Fibroblast of skin of scalp (primary cell): Measurements from ENCODE around the gene GPR176.
A peak's percentile ranks its signal among the peaks of the same experiment; 100 is the strongest.
"Not testable (repeated sequence)": the region's sequence is repeated elsewhere in the genome, so short reads cannot be mapped to it uniquely, and the experiment has no call there.

ENCODE experiments used
- DNase-seq: peaks from one replicate; pipeline ENCODE4 v3.0.0-alpha.2; 2013

GPR176 gene

GRCh38 chr15:39935241-39935640, 15.2 kb upstream of the GPR176 start:
- no peak for DNase-seq

- no peak for DNase-seq
Observed at GRCh38 chr15:39934397-39935071, 14.5 kb upstream of the GPR176 start.

GRCh38 chr15:39931615-39932014, 11.5 kb upstream of the GPR176 start:
- DNase-seq, result no peak

GRCh38 chr15:39926526-39926925, 6.5 kb upstream of the GPR176 start:
- DNase-seq, result no peak

GRCh38 chr15:39925112-39925842, 5.2 kb upstream of the GPR176 start:
- DNase-seq, result peak; percentile 34

- DNase-seq, result no peak
Observed at GRCh38 chr15:39924437-39924836, 4.4 kb upstream of the GPR176 start.

GRCh38 chr15:39922462-39923092, 2.5 kb upstream of the GPR176 start:
- peak; percentile 61 for DNase-seq

GRCh38 chr15:39921274-39921638, 1.2 kb upstream of the GPR176 start:
- no peak for DNase-seq

- DNase-seq, result peak; percentile 87
Observed at GRCh38 chr15:39920510-39921273, 626 bp upstream of the GPR176 start.

- no peak for DNase-seq
Observed at GRCh38 chr15:39919411-39919747, 687 bp downstream of the GPR176 start.

GRCh38 chr15:39918688-39919385, 1.2 kb downstream of the GPR176 start:
- DNase-seq, result peak; percentile 92

- DNase-seq, result no peak
Observed at GRCh38 chr15:39914977-39915376, 5.1 kb downstream of the GPR176 start.

- DNase-seq, result no peak
Observed at GRCh38 chr15:39909007-39909406, 11.1 kb downstream of the GPR176 start.

GRCh38 chr15:39908186-39908585, 11.9 kb downstream of the GPR176 start:
- DNase-seq, result peak; percentile 92

- no peak for DNase-seq
Observed at GRCh38 chr15:39907216-39907615, 12.8 kb downstream of the GPR176 start.

GRCh38 chr15:39904115-39904514, 16.0 kb downstream of the GPR176 start:
- no peak for DNase-seq

GRCh38 chr15:39898317-39898716, 21.7 kb downstream of the GPR176 start:
- no peak for DNase-seq

- DNase-seq, result peak; percentile 61
Observed at GRCh38 chr15:39896846-39897245, 23.2 kb downstream of the GPR176 start.

- no peak for DNase-seq
Observed at GRCh38 chr15:39896101-39896500, 24.0 kb downstream of the GPR176 start.

GRCh38 chr15:39893051-39893450, 27.0 kb downstream of the GPR176 start:
- DNase-seq, result not testable (repeated sequence)

- DNase-seq, result peak; percentile 47
Observed at GRCh38 chr15:39892418-39892817, 27.6 kb downstream of the GPR176 start.

GRCh38 chr15:39890621-39891020, 29.4 kb downstream of the GPR176 start:
- no peak for DNase-seq

- no peak for DNase-seq
Observed at GRCh38 chr15:39889601-39890000, 30.5 kb downstream of the GPR176 start.
